ENCODE data around the gene MPZL2. TPM values are rescaled to one million over a fixed set of nuclear protein-coding genes. Genes with fewer than 3 reads are reported as not detected.
A peak's percentile ranks its signal among the peaks of the same experiment; 100 is the strongest.

MPZL2 gene
- total RNA-seq, 1 donor from 2014 or later, result 1.4 TPM

DNA sequence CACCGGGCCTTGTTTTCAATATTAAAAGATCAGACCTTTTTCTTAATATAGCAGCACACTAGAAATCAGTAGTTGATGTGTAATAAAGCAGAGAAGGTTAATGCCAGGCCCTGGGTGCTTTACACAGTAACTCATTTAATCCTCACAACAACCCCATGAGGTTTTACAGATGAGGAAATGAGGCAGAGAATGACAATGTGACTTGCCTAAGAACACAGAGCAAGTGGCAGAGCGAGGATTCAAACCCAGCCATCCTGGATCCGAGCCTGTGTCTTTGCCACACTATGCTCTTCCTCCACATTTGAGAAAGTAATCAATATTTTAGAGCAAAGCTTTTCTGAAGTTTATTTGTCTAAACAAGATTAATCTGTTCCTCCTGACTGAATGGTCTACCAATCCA lies 46.5 kb downstream of the MPZL2 start:
- no peak for DNase-seq

DNA sequence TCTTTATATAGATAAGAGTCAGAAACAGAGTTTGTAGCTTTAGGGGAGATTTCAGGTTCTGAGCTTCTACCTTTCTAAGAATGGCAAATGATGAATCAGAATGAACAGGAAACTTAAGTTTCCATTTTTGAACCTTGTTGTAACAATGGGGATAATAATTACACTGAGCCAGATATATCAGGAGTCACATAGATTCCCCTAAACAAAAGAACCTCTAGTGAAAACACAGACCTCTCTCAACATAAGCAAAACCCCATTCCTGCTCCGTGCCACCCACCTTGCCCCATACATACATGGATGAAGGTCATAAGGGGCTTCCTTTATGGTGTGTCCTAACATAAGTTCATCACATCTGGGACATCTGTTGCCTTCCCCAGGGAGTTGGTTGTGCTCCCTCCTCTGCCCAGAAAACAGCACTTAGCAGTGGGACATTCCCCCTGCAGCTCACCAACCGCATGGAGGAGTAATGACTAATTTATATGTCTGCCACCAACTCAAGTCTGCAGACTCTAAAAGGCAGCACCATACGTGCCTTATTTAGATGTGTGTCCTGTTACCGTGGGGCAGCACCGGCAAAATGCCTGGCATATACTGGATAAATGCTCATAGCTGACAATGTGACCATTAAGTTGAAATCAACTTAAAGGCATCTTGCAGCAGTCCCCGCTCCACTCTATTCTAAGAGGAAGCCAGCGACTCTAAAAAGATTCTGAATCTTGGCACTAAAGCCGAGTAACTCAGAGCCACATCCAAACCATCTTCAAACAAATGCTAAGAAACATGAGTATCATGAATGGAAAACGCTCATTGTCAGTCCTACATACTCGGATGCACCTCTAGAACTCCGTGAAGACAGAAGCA lies 47.2 kb downstream of the MPZL2 start:
- no peak for DNase-seq

GRCh38 chr11:118215765-118216164 lies 48.3 kb downstream of the MPZL2 start:
- no peak for DNase-seq

DNA sequence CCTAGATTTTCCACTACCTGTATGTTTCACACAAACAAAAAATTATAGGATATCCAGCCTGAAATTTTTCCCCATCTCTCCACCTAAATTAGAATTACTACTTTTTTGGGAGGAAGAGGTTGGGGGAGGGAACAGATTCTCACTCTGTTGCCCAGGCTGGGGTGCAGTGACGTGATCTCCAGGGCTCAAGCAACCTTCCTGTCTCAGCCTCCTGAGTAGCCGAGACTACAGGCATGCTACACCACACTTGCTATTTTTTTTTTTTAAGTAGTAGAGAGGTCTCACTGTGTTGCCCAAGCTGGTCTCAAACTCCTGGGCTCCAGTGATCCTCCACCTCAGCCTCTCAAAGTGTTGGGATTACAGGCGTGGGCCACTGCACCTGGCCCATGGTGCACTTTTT lies 48.8 kb downstream of the MPZL2 start:
- no peak for DNase-seq

GRCh38 chr11:118214210-118214914 lies 49.7 kb downstream of the MPZL2 start:
- no peak for DNase-seq

DNA sequence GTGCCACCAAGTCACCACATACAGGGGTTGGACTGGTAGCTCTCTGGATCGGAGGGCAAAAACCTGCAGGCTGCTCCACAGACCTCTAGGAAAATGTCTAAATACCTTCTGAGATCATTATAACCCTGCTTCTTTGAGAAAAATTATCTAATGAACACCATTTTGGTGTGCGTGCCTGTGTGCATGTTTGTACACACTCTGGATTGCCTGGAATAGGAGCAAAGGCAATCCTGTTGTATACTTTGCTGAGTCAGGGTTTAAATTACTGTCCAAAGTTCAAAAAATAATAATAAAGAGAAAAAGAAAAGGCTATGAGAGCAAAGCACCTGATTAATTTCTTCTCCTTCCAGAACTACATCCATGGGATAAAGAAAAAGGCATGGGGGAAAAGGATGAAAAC lies 50.3 kb downstream of the MPZL2 start:
- no peak for DNase-seq

DNA sequence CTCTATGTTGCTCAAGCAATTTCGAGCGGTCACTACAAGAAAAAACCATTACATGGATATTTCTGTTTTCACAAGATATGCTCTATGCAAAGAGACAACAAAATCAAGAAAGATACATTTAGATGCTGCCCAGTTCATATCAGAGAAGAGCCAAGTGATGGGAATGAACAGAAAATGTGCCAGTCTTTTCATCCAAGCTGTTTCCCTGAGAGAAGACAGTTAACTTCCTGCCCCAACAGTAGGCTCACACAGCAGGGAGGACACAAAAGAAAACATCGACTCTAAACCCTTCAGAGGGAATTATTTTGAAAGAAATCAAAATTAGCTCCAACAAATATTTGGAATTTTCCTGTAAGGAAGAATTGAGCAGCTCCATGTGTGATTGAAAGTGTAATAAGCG lies 50.9 kb downstream of the MPZL2 start:
- DNase-seq, result no peak

DNA sequence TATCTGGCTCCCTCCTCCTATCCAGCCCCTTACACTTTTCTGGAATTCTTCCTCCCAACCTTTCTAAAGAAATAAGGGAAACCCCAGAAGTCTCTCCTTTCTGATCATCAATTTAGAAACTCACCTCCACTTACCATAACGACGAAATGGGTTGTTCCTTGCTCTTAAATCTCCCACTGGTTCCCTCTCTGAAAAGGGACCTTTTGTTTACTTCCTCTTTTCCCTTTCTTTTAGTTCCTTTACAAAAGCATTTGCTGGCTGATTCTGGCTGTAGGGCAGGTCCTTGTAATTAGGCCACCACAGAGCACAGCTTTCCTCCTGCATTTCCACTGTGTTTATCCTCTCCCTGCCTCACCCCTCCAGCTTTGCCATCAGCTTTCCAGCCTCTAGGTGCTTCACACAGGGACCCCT lies 51.3 kb downstream of the MPZL2 start:
- DNase-seq, result no peak

GRCh38 chr11:118212131-118212725 lies 51.9 kb downstream of the MPZL2 start:
- no peak for DNase-seq

DNA sequence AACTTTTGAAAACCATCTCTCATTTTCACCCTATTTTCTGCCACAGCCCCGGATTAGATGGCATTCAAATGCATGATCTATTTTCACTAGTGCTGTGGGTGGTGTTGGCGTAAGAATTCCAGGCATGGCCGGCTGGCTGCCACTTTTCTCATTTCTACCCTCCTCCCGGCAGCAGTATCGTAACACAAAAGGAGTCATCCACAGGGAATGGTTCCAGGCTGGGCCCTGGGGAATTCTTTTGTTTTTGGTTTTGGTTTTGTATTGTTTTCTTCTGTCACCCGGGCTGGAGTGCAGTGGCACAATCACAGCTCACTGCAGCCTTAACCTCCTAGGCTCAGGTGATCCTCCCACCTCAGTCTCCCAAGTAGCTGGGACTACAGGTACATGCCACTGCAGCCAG lies 53.1 kb downstream of the MPZL2 start:
- peak; percentile 35 for DNase-seq

GRCh38 chr11:118210323-118210722 lies 53.8 kb downstream of the MPZL2 start:
- no peak for DNase-seq

- DNase-seq, result no peak
Observed at GRCh38 chr11:118209033-118209432, 55.1 kb downstream of the MPZL2 start.

DNA sequence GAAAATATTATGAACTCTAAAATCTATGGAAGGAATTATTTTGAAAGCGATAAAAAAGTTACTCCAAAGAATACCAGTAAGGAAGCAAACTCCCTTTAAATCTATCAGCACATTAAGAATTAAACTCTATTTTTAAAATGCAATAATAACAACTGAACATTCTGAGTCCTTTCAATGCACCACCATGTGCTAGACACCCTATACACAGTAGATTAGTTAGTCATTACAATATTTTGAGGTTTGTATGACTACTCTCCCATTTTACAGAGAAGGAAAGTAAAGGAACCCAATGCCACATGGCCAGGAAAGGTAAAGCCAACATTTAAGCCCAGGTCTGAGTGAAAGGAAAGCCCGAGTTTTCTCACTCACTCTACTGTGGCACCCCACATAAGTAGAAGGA lies 57.0 kb downstream of the MPZL2 start:
- no peak for DNase-seq

DNA sequence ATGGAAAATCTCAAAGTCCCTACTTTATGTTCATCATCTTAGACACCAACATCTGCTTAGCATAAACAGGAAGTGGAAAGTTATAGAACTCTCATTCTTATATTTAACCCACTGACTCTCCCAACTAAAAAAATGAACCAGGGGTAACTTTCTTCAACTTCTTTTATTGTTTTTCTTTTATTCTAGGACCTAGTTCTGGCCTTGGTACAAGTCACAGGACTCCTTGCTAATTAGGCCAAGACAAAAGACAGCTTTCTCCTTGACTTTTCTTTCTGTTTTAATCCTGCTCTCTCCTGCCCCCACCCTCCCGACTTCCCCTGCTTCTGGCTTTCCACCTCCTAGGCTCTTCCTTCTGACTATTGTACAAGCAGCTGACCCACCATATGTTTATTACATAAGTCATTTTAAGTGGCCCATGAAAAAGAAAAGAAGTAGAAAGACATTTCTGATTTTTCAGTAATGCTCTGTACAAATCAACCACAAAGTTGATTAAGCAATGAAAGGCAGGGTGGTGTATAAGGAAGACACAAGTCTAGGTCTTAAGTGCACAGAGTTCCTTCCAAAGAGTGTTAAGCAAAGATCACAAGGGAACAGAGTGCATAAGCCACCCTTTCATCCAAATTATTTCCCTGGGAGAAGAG lies 57.6 kb downstream of the MPZL2 start:
- no peak for DNase-seq

- DNase-seq, result no peak
Observed at GRCh38 chr11:118205606-118206378, 58.3 kb downstream of the MPZL2 start.

Small RNAs within 50 kb of the gene (small RNA-seq; reads per million reads assigned to genes)
- gene HSPE1P18, result not detected

Other genes starting within 250 kb of the MPZL2 start
- not detected for gene TMPRSS4, start 187.2 kb downstream of the MPZL2 start, total RNA-seq
- gene SMIM35, start 177.3 kb downstream of the MPZL2 start, total RNA-seq, result not detected
- gene SCN4B, start 111.5 kb downstream of the MPZL2 start, total RNA-seq, result 12.2 TPM
- 5.8 TPM for gene SCN2B, start 87.7 kb downstream of the MPZL2 start, total RNA-seq
- gene JAML, start 39.3 kb downstream of the MPZL2 start, total RNA-seq, result 1.2 TPM
- 1.6 TPM for gene MPZL3, start 11.9 kb downstream of the MPZL2 start, total RNA-seq
- not detected for gene CD3E, start 40.4 kb upstream of the MPZL2 start, total RNA-seq
- not detected for gene CD3D, start 78.4 kb upstream of the MPZL2 start, total RNA-seq
- gene CD3G, start 80.0 kb upstream of the MPZL2 start, total RNA-seq, result not detected
- gene UBE4A, start 95.3 kb upstream of the MPZL2 start, total RNA-seq, result 59.7 TPM
- gene ATP5MG, start 137.3 kb upstream of the MPZL2 start, total RNA-seq, result 67.4 TPM
- gene KMT2A, start 172.2 kb upstream of the MPZL2 start, total RNA-seq, result 55.4 TPM

All from occipital lobe (tissue), 3 donors.